Measurements from ENCODE around the gene TNFRSF18. TPM values are rescaled to one million over a fixed set of nuclear protein-coding genes. Genes with fewer than 3 reads are reported as not detected.

Gene TNFRSF18
- total and polyA plus RNA-seq, 10 of the 15 experiments (the other 5 are each of a cell fraction or from before 2014, with no cell fraction given), result 0.18 to 7.5 (median 1.5) TPM; not detected in 1

DNA sequence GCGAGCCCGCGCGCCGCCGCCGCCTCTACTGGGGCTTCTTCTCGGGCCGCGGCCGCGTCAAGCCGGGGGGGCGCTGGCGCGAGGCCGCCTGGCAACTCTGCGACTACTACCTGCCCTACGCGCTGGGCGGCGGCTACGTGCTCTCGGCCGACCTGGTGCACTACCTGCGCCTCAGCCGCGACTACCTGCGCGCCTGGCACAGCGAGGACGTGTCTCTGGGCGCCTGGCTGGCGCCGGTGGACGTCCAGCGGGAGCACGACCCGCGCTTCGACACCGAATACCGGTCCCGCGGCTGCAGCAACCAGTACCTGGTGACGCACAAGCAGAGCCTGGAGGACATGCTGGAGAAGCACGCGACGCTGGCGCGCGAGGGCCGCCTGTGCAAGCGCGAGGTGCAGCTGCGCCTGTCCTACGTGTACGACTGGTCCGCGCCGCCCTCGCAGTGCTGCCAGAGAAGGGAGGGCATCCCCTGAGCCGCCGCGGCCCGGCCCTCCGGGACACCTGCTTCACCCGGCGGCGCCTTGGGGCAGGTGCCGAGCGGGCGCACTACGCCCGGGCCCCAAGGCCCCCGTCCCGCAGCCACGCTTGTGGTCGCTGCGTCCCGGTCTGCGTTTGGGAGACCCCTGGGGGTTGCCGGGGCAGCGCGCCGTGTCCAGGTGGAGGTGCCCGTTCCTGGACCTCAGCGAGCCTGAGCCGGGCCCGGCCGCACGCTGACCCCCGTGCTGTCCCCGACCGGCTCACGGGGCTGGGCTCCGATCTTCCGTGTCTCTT lies 26.6 kb upstream of the TNFRSF18 start:
- TF ChIP-seq CHD2 (IDR thresholded peaks at IDR 0.05; ENCODE audit: borderline replicate concordance, low read depth, low read length) (no peak), POLR2A (IDR thresholded peaks at IDR 0.05; ENCODE audit: low read depth, low read length) (peak; percentile 56; the same call in 1 of the 2 replicates)
- FAIRE-seq (no peak), ATAC-seq (no peak), DNase-seq (ENCODE audit: low read depth, low spot score) (no peak)
- no peak overlapping the region for H2AFZ ChIP-seq (ENCODE audit: control insufficient read depth, low read depth, low read length)
- WGBS (ENCODE audit: insufficient coverage, insufficient replicate concordance, low lambda C conversion rate, missing lambda C conversion rate), result 93% methylated on average over 79 of the region's 98 CpGs
- H3K36me3 ChIP-seq (ENCODE audit: control insufficient read depth in 2 of 2, insufficient read depth in 2 of 2, low read length in 1 of 2), result peaks cover 4 to 7% of the 10 kb centered on the region in 2 experiments; a peak in 3 of 4 replicates
- SMC1A ChIA-PET (ENCODE audit: uncharacterized antibody, unreplicated experiment), result no interaction called here
- no peaks in the 10 kb centered on the region for H4K20me1 ChIP-seq (ENCODE audit: control insufficient read depth, insufficient read depth)
- CTCF ChIA-PET, result no interaction called here
- RAD21 ChIA-PET (ENCODE audit: unreplicated experiment), result no interaction called here
- no peak overlapping the region for H3K9ac ChIP-seq (ENCODE audit: control insufficient read depth, insufficient read depth, low read length)
- H3K27ac ChIP-seq (ENCODE audit: control insufficient read depth, insufficient read depth), result no peak overlapping the region; the same call in 1 of the 2 replicates
- no TSS peak for BruUV-seq (replicated peaks)
- peak overlapping the region; percentile 81 for H3K4me2 ChIP-seq (ENCODE audit: control insufficient read depth, insufficient read depth)
- intact Hi-C loops (cut with micrococcal nuclease; ENCODE audit: unreplicated experiment), result loop anchor here (5.0 kb wide), 1 partner anchor 111 kb away; no protein-coding TSS in a partner anchor
- peaks cover 4% of the 10 kb centered on the region for H3K4me1 ChIP-seq (ENCODE audit: control insufficient read depth, insufficient read depth, low read length)
- POLR2A ChIA-PET, result no interaction called here
- no peak overlapping the region for H3K4me3 ChIP-seq
- no peaks in the 10 kb centered on the region for H3K27me3 ChIP-seq (replicated peaks in 1 of 2; ENCODE audit: control insufficient read depth in 2 of 2, insufficient read depth in 2 of 2, low read length in 1 of 2)
- H3K79me2 ChIP-seq (ENCODE audit: control insufficient read depth, insufficient read depth, low read length), result peaks cover 45% of the 10 kb centered on the region
- no peaks in the 10 kb centered on the region; the same call in 2 of the 3 replicates for H3K9me3 ChIP-seq (replicated peaks; ENCODE audit: control insufficient read depth, insufficient read depth, low read length)
- in situ Hi-C loops (cut with MboI), result no loop called here

DNA sequence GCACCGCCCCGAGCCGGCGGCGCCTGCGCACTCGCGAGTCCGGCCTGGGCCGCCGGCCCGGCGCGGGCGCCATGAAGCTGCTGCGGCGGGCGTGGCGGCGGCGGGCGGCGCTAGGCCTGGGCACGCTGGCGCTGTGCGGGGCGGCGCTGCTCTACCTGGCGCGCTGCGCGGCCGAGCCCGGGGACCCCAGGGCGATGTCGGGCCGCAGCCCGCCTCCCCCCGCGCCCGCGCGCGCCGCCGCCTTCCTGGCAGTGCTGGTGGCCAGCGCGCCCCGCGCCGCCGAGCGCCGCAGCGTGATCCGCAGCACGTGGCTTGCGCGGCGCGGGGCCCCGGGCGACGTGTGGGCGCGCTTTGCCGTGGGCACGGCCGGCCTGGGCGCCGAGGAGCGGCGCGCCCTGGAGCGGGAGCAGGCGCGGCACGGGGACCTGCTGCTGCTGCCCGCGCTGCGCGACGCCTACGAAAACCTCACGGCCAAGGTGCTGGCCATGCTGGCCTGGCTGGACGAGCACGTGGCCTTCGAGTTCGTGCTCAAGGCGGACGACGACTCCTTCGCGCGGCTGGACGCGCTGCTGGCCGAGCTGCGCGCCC lies 25.9 kb upstream of the TNFRSF18 start, which contains the start of gene B3GALT6:
B3GALT6 (plus strand) TSS at position 30 of the 588 bp plus-strand sequence; CDS start at position 72, 42 bp downstream.
- intact Hi-C loops (cut with micrococcal nuclease; ENCODE audit: unreplicated experiment), result loop anchor here (5.0 kb wide), 1 partner anchor 110 kb away; no protein-coding TSS in a partner anchor
- Histone ChIP-seq H3K4me2 (ENCODE audit: control insufficient read depth, insufficient read depth) (peak within 1 kb of the TSS; percentile 81), H3K9ac (ENCODE audit: control insufficient read depth, insufficient read depth, low read length) (peak within 1 kb of the TSS; percentile 97), H3K36me3 (ENCODE audit: control insufficient read depth in 2 of 2, insufficient read depth in 2 of 2, low read length in 1 of 2) (peaks cover 4 to 13% of the 10 kb centered on the region in 2 experiments; a peak in 3 of 4 replicates), H3K4me3 (peak within 1 kb of the TSS; percentile 91), H3K27ac (ENCODE audit: control insufficient read depth, insufficient read depth) (peak within 1 kb of the TSS; percentile 93), H3K9me3 (replicated peaks; ENCODE audit: control insufficient read depth, insufficient read depth, low read length) (no peaks in the 10 kb centered on the region; the same call in 2 of the 3 replicates), H3K27me3 (replicated peaks in 1 of 2; ENCODE audit: control insufficient read depth in 2 of 2, insufficient read depth in 2 of 2, low read length in 1 of 2) (no peaks in the 10 kb centered on the region), H2AFZ (ENCODE audit: control insufficient read depth, low read depth, low read length) (peak within 1 kb of the TSS; percentile 75), H3K79me2 (ENCODE audit: control insufficient read depth, insufficient read depth, low read length) (peaks cover 50% of the 10 kb centered on the region), H4K20me1 (ENCODE audit: control insufficient read depth, insufficient read depth) (no peaks in the 10 kb centered on the region), H3K4me1 (ENCODE audit: control insufficient read depth, insufficient read depth, low read length) (peaks cover 4% of the 10 kb centered on the region)
- ChIA-PET RAD21 (ENCODE audit: unreplicated experiment) (no interaction called here), POLR2A (interaction anchor here (1.3 to 1.9 kb wide), 2 partner anchors 23 to 61 kb away, joined by 3 to 8 read pairs; no protein-coding TSS in a partner anchor), CTCF (interaction anchor here (1.8 kb wide), 1 partner anchor 18 kb away, joined by 10 read pairs; no protein-coding TSS in a partner anchor), SMC1A (ENCODE audit: uncharacterized antibody, unreplicated experiment) (no interaction called here)
- BruUV-seq (replicated peaks), result no TSS peak
- ATAC-seq (no peak), FAIRE-seq (no peak), DNase-seq (ENCODE audit: low read depth, low spot score) (no peak)
- WGBS (ENCODE audit: insufficient coverage, insufficient replicate concordance, low lambda C conversion rate, missing lambda C conversion rate), result 23% methylated on average over 74 of the region's 100 CpGs
- in situ Hi-C loops (cut with MboI), result no loop called here
- TF ChIP-seq RCOR1 (conservative IDR thresholded peaks at IDR 0.05; ENCODE audit: low read depth, low read length) (peak; percentile 5; the same call in 1 of the 2 replicates), SPI1 (IDR thresholded peaks at IDR 0.05; ENCODE audit: borderline replicate concordance, insufficient read depth, low read depth, low read length) (no peak), LARP7 (IDR thresholded peaks at IDR 0.05) (peak; percentile 50; the same call in 1 of the 2 replicates), MYC (IDR thresholded peaks at IDR 0.05; ENCODE audit: insufficient read depth, insufficient read length, insufficient replicate concordance, low read length, severe bottlenecking) (peak; percentile 64)
- TF ChIP-seq, protein P1, sequence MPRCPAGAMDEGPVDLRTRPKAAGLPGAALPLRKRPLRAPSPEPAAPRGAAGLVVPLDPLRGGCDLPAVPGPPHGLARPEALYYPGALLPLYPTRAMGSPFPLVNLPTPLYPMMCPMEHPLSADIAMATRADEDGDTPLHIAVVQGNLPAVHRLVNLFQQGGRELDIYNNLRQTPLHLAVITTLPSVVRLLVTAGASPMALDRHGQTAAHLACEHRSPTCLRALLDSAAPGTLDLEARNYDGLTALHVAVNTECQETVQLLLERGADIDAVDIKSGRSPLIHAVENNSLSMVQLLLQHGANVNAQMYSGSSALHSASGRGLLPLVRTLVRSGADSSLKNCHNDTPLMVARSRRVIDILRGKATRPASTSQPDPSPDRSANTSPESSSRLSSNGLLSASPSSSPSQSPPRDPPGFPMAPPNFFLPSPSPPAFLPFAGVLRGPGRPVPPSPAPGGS (IDR thresholded peaks at IDR 0.05; ENCODE audit: borderline replicate concordance, insufficient read depth, low read depth, low read length, poor library complexity, severe bottlenecking), result no peak
- TF ChIP-seq, protein P2, sequence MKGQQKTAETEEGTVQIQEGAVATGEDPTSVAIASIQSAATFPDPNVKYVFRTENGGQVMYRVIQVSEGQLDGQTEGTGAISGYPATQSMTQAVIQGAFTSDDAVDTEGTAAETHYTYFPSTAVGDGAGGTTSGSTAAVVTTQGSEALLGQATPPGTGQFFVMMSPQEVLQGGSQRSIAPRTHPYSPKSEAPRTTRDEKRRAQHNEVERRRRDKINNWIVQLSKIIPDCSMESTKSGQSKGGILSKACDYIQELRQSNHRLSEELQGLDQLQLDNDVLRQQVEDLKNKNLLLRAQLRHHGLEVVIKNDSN (IDR thresholded peaks at IDR 0.05; ENCODE audit: borderline replicate concordance, extremely low read length, insufficient read depth, low read depth, low read length), result peak; percentile 48
- TF ChIP-seq, protein P3, sequence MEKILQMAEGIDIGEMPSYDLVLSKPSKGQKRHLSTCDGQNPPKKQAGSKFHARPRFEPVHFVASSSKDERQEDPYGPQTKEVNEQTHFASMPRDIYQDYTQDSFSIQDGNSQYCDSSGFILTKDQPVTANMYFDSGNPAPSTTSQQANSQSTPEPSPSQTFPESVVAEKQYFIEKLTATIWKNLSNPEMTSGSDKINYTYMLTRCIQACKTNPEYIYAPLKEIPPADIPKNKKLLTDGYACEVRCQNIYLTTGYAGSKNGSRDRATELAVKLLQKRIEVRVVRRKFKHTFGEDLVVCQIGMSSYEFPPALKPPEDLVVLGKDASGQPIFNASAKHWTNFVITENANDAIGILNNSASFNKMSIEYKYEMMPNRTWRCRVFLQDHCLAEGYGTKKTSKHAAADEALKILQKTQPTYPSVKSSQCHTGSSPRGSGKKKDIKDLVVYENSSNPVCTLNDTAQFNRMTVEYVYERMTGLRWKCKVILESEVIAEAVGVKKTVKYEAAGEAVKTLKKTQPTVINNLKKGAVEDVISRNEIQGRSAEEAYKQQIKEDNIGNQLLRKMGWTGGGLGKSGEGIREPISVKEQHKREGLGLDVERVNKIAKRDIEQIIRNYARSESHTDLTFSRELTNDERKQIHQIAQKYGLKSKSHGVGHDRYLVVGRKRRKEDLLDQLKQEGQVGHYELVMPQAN (conservative IDR thresholded peaks at IDR 0.05), result peak; percentile 34; the same call in 1 of the 2 replicates
